Spleen (tissue), 11 donors: ENCODE results near the gene MAST4. TPM values are rescaled to one million over a fixed set of nuclear protein-coding genes. Genes with fewer than 3 reads are reported as not detected.

Experiments used
- DNase-seq: peaks from one replicate; pipeline ENCODE4 v3.0.0-alpha.2; 2020
- H3K27ac ChIP-seq, 8 donors: fragments of 200-600 bp; sonication (generic) in 7 of 8; 1 replicate in 4 of 8; 2 replicates in 4 of 8; pipeline versions ENCODE4 v1.5.0 to v1.8.0; 2016 to 2021; ENCODE audit warnings: inconsistent platforms in 4 of 8, mild to moderate bottlenecking in 4 of 8, moderate library complexity in 1 of 8
- H3K27me3 ChIP-seq, 7 donors: fragments of 200-600 bp; sonication (generic) in 6 of 7; replicated peaks in 1 of 7; 1 replicate in 4 of 7; 2 replicates in 3 of 7; pipeline versions ENCODE4 v1.5.0 to v1.8.0; 2016 to 2021; ENCODE audit warnings: inconsistent platforms in 3 of 7, mild to moderate bottlenecking in 1 of 7
- H3K36me3 ChIP-seq, 6 donors: fragments of 200-600 bp; sonication (generic) in 5 of 6; 1 replicate in 4 of 6; 2 replicates in 2 of 6; pipeline versions ENCODE4 v1.5.0 to v1.8.0; 2016 to 2021; ENCODE audit warnings: inconsistent platforms in 2 of 6
- H3K4me1 ChIP-seq, 6 donors: fragments of 200-600 bp; sonication (generic) in 5 of 6; 1 replicate in 3 of 6; 2 replicates in 3 of 6; pipeline versions ENCODE4 v1.5.0 to v1.8.0; 2016 to 2021; ENCODE audit warnings: inconsistent platforms in 3 of 6
- H3K4me3 ChIP-seq, 8 donors: fragments of 200-600 bp; sonication (generic) in 7 of 8; 1 replicate in 4 of 8; 2 replicates in 4 of 8; pipeline versions ENCODE4 v1.5.0 to v1.8.0; 2016 to 2021; ENCODE audit warnings: inconsistent platforms in 4 of 8, mild to moderate bottlenecking in 4 of 8, moderate library complexity in 2 of 8
- H3K9me3 ChIP-seq, 8 donors: fragments of 200-600 bp; sonication (generic) in 7 of 8; 1 replicate in 4 of 8; 2 replicates in 4 of 8; pipeline versions ENCODE4 v1.5.0 to v1.8.0; 2016 to 2021; ENCODE audit warnings: inconsistent platforms in 4 of 8
- POLR2A ChIP-seq, 3 donors: fragments of 450-650 bp; IDR thresholded peaks; one replicate each; pipeline ENCODE4 v1.5.1; 2017; ENCODE audit warnings: antibody characterized with exemption in 3 of 3, mild to moderate bottlenecking in 1 of 3
- POLR2AphosphoS5 ChIP-seq, 3 donors: sonication (generic); formaldehyde crosslinking; IDR thresholded peaks; one replicate each; pipeline ENCODE4 v1.5.1; 2017; ENCODE audit warnings: antibody characterized with exemption in 3 of 3
- WGBS, 5 donors: extraction: QIAGEN DNeasy Blood & Tissue Kit in 3 of 5; methylation state at CpG; one replicate each; pipeline versions ENCODE4 v1.1.5 to v1.1.7; 2013 to 2018; 5-methylcytosine and 5-hydroxymethylcytosine counted together
- intact Hi-C: fragments of 100-400 bp; cut with DNase I; formaldehyde crosslinking; loops from one replicate; pipeline ENCODE4 v1.15.0; 2023; ENCODE audit warnings: low total_unique reads
- polyA plus RNA-seq, 3 donors: library from polyadenylated mRNA; stranded (reverse); fragments of 200-250 nt; gene quantifications; one replicate each; pipeline ENCODE4 v1.2.1, GENCODE V29; 2013
- total RNA-seq, 7 donors: library from RNA; depleted of rRNA in 3 of 7; stranded (reverse); fragments of >200 nt in 3 of 7; fragmentation: NEBNext Ultra II Directional in 4 of 7; extraction: Animal tissue kit (Norgen Biotek cat#: 25700) in 4 of 7; gene quantifications; one replicate each; pipeline versions ENCODE4 v1.1.0 to v1.2.1, GENCODE V29; 2016 to 2021
- TF ChIP-seq, protein P1 (sequence below), 11 experiments: fragments of 200-600 bp in 7 of 11; fragments of 450-650 bp in 4 of 11; sonication (generic) in 4 of 11; IDR thresholded peaks in 8 of 11; conservative IDR thresholded peaks in 3 of 11; 1 replicate in 7 of 11; 2 replicates in 4 of 11; pipeline versions ENCODE4 v1.4.0 to v1.8.0; 2016 to 2021; ENCODE audit warnings: antibody characterized with exemption in 11 of 11, inconsistent platforms in 4 of 11, mild to moderate bottlenecking in 1 of 11
- donor health status: healthy with polysubstance abuse.
- donor health status: DM: no; HTN: no; CAD: no; lungs with moderate emphysema.
- donor health status: DM: no; HTN: no; CAD: no.
- donor health status: Bipolar disorder and iron deficiency.
- donor health status: healthy.
- donor health status: DM: no; HTN: no; CAD: no.
- donor health status: DM: yes; HTN: yes; CAD: no.

The MAST4 gene
- total and polyA plus RNA-seq, 10 donors, result 2.5 to 43.7 (median 25.4) TPM

- 38 to 56% (median 52%) methylated on average over 5 of the region's 5 CpGs for WGBS, 5 donors
- TF ChIP-seq POLR2A (IDR thresholded peaks at IDR 0.05) (no peak), POLR2AphosphoS5 (IDR thresholded peaks at IDR 0.05) (no peak)
- TF ChIP-seq, protein P1, sequence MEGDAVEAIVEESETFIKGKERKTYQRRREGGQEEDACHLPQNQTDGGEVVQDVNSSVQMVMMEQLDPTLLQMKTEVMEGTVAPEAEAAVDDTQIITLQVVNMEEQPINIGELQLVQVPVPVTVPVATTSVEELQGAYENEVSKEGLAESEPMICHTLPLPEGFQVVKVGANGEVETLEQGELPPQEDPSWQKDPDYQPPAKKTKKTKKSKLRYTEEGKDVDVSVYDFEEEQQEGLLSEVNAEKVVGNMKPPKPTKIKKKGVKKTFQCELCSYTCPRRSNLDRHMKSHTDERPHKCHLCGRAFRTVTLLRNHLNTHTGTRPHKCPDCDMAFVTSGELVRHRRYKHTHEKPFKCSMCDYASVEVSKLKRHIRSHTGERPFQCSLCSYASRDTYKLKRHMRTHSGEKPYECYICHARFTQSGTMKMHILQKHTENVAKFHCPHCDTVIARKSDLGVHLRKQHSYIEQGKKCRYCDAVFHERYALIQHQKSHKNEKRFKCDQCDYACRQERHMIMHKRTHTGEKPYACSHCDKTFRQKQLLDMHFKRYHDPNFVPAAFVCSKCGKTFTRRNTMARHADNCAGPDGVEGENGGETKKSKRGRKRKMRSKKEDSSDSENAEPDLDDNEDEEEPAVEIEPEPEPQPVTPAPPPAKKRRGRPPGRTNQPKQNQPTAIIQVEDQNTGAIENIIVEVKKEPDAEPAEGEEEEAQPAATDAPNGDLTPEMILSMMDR (IDR thresholded peaks at IDR 0.05 in 8 of 11, conservative IDR thresholded peaks at IDR 0.05 in 3 of 11), result peak in 9 of 11 experiments; percentile 15 to 50 (median 35)
- intact Hi-C loops, result loop anchor here (5.0 kb wide), 1 partner anchor 450 kb away; no protein-coding TSS in a partner anchor
- no peaks in the 10 kb centered on the region for H3K4me1 ChIP-seq
- no peak overlapping the region for H3K27ac ChIP-seq
- H3K36me3 ChIP-seq, result no peaks in the 10 kb centered on the region
- H3K4me3 ChIP-seq, result no peak overlapping the region
- DNase-seq, result no peak
- no peaks in the 10 kb centered on the region for H3K9me3 ChIP-seq
- peaks cover 0 to 21% (median 0%) of the 10 kb centered on the region in 7 donors for H3K27me3 ChIP-seq
Measured at GRCh38 chr5:66757219-66757833, 161.1 kb downstream of the MAST4 start.

DNA sequence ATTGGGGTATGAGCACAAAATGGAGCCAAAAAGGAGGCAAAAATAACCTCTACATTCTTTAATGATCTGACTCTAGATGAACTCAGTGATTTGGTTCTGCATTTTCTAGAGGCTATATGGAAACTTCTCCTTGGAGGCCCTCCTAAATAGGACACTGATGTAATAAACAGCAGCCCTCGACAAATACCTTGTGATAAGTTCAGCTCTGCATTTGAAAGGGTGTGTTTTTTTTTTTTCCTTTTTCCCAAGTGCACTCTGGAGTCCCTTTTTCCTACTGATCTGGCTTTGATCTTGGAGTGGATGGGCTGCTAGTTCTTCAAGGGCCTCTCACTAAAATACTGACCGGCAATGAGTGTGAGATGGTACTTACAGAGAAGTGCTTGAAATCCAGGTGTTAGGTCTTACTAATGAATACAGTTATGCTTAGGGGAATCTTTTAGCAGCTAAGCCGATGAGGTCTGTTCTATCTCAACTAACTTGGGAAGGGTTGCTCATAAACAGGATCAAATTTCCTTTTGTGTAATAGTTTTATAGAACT lies 161.7 kb downstream of the MAST4 start:
- 64 to 86% (median 82%) methylated on average over 3 of the region's 3 CpGs for WGBS, 5 donors
- Histone ChIP-seq H3K27ac (no peak overlapping the region), H3K4me1 (no peaks in the 10 kb centered on the region), H3K9me3 (no peaks in the 10 kb centered on the region), H3K36me3 (no peaks in the 10 kb centered on the region), H3K27me3 (peaks cover 0 to 21% (median 0%) of the 10 kb centered on the region in 7 donors), H3K4me3 (no peak overlapping the region)
- intact Hi-C loops, result loop anchor here (5.0 kb wide), 1 partner anchor 451 kb away; no protein-coding TSS in a partner anchor
- TF ChIP-seq, protein P1 (IDR thresholded peaks at IDR 0.05 in 8 of 11, conservative IDR thresholded peaks at IDR 0.05 in 3 of 11), result no peak
- no peak for TF ChIP-seq POLR2A (IDR thresholded peaks at IDR 0.05)
- TF ChIP-seq POLR2AphosphoS5 (IDR thresholded peaks at IDR 0.05), result no peak
- DNase-seq, result no peak

GRCh38 chr5:66769030-66769733 lies 173.0 kb downstream of the MAST4 start:
- no peak for DNase-seq
- Histone ChIP-seq H3K9me3 (no peaks in the 10 kb centered on the region), H3K27ac (no peak overlapping the region), H3K4me1 (no peaks in the 10 kb centered on the region), H3K4me3 (no peak overlapping the region), H3K27me3 (no peaks in the 10 kb centered on the region), H3K36me3 (no peaks in the 10 kb centered on the region)
- TF ChIP-seq POLR2AphosphoS5 (IDR thresholded peaks at IDR 0.05) (no peak), POLR2A (IDR thresholded peaks at IDR 0.05) (no peak)
- TF ChIP-seq, protein P1 (IDR thresholded peaks at IDR 0.05 in 8 of 11, conservative IDR thresholded peaks at IDR 0.05 in 3 of 11), result no peak
- intact Hi-C loops, result no loop called here
- WGBS, 5 donors, result 89 to 94% (median 93%) methylated on average over 9 of the region's 9 CpGs
